NT2/D1 (cell line): ENCODE data around the gene ITPR2.
"Not testable (repeated sequence)": the region's sequence is repeated elsewhere in the genome, so short reads cannot be mapped to it uniquely, and the experiment has no call there.

Source experiments
- DNase-seq: peaks from one replicate; pipeline ENCODE4 v3.0.0-alpha.2; 2011; ENCODE audit warnings: low read depth, low spot score
- H3K27me3 ChIP-seq: 2 replicates; pipeline ENCODE4 v1.6.0; 2011; ENCODE audit warnings: mild to moderate bottlenecking; ENCODE audit not compliant: insufficient read length, insufficient read depth
- H3K36me3 ChIP-seq: 2 replicates; pipeline ENCODE4 v1.6.1; 2011; ENCODE audit warnings: mild to moderate bottlenecking, low read length, mixed read lengths; ENCODE audit not compliant: insufficient read depth, insufficient read length
- H3K4me1 ChIP-seq: 2 replicates; pipeline ENCODE4 v1.5.1; 2011; ENCODE audit not compliant: insufficient read depth, insufficient read length
- H3K4me3 ChIP-seq: 2 replicates; pipeline ENCODE4 v1.5.1; 2011; ENCODE audit warnings: low read depth; ENCODE audit not compliant: insufficient read length
- H3K9ac ChIP-seq: 2 replicates; pipeline ENCODE4 v1.6.0; 2011; ENCODE audit warnings: low read depth; ENCODE audit not compliant: insufficient read length
- H3K9me3 ChIP-seq: 2 replicates; pipeline ENCODE4 v1.5.1; 2011; ENCODE audit warnings: mild to moderate bottlenecking, low read length; ENCODE audit not compliant: insufficient read depth
- SUZ12 ChIP-seq: IDR thresholded peaks from 2 replicates; pipeline ENCODE4 v1.6.1; 2011; ENCODE audit not compliant: insufficient read length, insufficient read depth; ENCODE audit errors: extremely low read depth
- YY1 ChIP-seq: IDR thresholded peaks from 2 replicates; pipeline ENCODE4 v1.6.1; 2011; ENCODE audit not compliant: insufficient read length, insufficient read depth
- ZNF274 ChIP-seq: IDR thresholded peaks from 2 replicates; pipeline ENCODE4 v1.6.1; 2011; ENCODE audit warnings: mild to moderate bottlenecking, low read depth, low read length

ITPR2 gene

DNA sequence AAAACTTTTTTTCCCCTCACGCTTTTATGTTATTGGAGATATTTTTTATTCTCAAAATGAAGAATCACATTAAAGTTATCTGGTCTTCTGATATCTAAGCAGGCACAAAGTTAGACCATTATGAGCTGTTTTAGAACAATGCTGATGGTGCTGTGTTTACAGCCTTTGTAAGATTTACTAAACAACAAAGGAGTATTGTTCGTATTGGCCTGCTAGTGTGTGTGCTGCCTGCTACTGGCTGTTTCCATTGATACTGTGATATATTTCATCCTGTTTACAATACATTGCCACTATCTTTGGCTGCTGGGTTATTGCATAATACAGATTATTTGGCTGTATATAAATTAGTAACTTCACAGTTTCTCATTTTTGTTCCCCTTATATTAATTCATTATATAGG lies 220.8 kb downstream of the ITPR2 start:
- Histone ChIP-seq H3K4me1 (no peaks in the 10 kb centered on the region), H3K9me3 (no peaks in the 10 kb centered on the region), H3K4me3 (no peak overlapping the region), H3K9ac (no peak overlapping the region), H3K27me3 (no peaks in the 10 kb centered on the region), H3K36me3 (no peaks in the 10 kb centered on the region)
- DNase-seq = no peak
- TF ChIP-seq ZNF274 (no peak), YY1 (no peak), SUZ12 (no peak)

DNA sequence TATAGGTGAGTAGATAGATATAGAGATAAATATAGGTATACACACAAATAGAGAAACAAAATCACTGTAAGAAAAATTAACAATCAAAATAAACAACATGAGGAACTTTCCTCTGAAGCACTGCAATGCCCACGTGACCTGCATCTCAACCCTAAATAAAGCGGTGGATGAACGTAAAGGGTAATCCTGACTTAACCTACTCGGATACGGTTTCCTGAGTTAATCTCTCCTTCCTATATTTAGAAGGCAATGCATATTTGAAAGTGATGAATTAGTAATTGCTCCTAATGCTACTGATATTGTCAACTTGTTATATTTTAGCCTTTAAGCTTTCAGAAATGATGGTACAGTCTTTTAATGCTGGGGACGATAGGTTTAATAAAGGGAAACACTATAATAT lies 221.4 kb downstream of the ITPR2 start:
- Histone ChIP-seq H3K36me3 (no peaks in the 10 kb centered on the region), H3K9me3 (no peaks in the 10 kb centered on the region), H3K4me1 (no peaks in the 10 kb centered on the region), H3K27me3 (no peaks in the 10 kb centered on the region), H3K9ac (no peak overlapping the region), H3K4me3 (no peak overlapping the region)
- no peak for TF ChIP-seq YY1
- no peak for TF ChIP-seq ZNF274
- TF ChIP-seq SUZ12 = no peak
- DNase-seq = no peak

DNA sequence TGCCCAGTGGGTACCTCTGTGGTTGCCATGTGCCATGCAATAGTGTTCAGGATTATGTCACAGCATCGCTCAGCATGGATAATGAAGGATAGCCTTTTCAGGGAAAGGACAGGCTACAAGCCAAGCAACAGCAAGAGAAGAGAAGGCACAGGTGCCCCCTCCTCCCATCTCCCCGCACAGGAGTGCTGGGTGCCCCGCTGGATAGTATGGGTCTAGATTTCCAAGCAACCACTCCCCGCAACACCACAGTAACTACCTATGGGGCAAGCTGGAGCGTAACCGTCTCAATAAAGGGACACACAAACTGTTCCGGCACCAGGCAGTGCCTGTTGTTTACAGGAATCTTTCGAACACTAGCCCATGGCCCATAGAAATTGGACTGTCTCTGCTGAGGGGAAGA lies 222.2 kb downstream of the ITPR2 start:
- Histone ChIP-seq H3K4me1 (no peaks in the 10 kb centered on the region), H3K4me3 (no peak overlapping the region), H3K9me3 (no peaks in the 10 kb centered on the region), H3K9ac (no peak overlapping the region), H3K36me3 (no peaks in the 10 kb centered on the region), H3K27me3 (no peaks in the 10 kb centered on the region)
- DNase-seq = no peak
- TF ChIP-seq YY1 (no peak), SUZ12 (no peak), ZNF274 (no peak)

GRCh38 chr12:26609986-26610385 lies 223.0 kb downstream of the ITPR2 start:
- H3K4me1 ChIP-seq = no peaks in the 10 kb centered on the region
- no peaks in the 10 kb centered on the region for H3K36me3 ChIP-seq
- H3K9ac ChIP-seq = no peak overlapping the region
- no peaks in the 10 kb centered on the region for H3K9me3 ChIP-seq
- no peaks in the 10 kb centered on the region for H3K27me3 ChIP-seq
- H3K4me3 ChIP-seq = no peak overlapping the region
- DNase-seq = no peak
- TF ChIP-seq ZNF274 = no peak
- TF ChIP-seq YY1 = no peak
- no peak for TF ChIP-seq SUZ12

- H3K4me3 ChIP-seq = no peak overlapping the region
- no peaks in the 10 kb centered on the region for H3K36me3 ChIP-seq
- no peak for TF ChIP-seq YY1
- TF ChIP-seq ZNF274 = no peak
- TF ChIP-seq SUZ12 = no peak
- H3K9me3 ChIP-seq = no peaks in the 10 kb centered on the region
- no peaks in the 10 kb centered on the region for H3K4me1 ChIP-seq
- H3K9ac ChIP-seq = no peak overlapping the region
- DNase-seq = no peak
- no peaks in the 10 kb centered on the region for H3K27me3 ChIP-seq
Observed at GRCh38 chr12:26608706-26609105, 224.3 kb downstream of the ITPR2 start.

- no peaks in the 10 kb centered on the region for H3K27me3 ChIP-seq
- no peak overlapping the region for H3K9ac ChIP-seq
- H3K4me3 ChIP-seq = no peak overlapping the region
- H3K36me3 ChIP-seq = no peaks in the 10 kb centered on the region
- no peak for TF ChIP-seq ZNF274
- no peaks in the 10 kb centered on the region for H3K4me1 ChIP-seq
- no peak for DNase-seq
- H3K9me3 ChIP-seq = no peaks in the 10 kb centered on the region
Observed at GRCh38 chr12:26608273-26608672, 224.7 kb downstream of the ITPR2 start.

DNA sequence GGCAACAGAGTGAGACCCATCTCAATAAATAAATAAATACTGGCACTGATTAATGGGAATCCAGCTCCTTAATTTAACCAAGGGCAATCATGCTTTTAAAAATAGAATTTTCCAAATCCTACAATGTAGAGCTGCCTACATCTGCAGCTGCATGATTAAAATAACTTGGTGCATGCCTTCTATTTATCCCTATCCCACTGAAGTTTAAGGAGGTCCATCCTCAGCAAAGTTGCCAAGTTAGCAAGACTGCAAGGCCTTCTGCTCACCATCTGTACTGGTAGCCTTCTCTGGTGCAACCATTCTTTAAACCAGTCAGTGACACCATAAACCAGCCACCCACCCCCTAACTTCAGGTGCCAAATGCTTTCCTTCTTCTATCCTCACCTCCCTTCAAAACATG lies 226.1 kb downstream of the ITPR2 start:
- no peaks in the 10 kb centered on the region for H3K4me1 ChIP-seq
- no peaks in the 10 kb centered on the region for H3K27me3 ChIP-seq
- DNase-seq = no peak
- TF ChIP-seq YY1 = no peak
- no peaks in the 10 kb centered on the region for H3K9me3 ChIP-seq
- H3K4me3 ChIP-seq = no peak overlapping the region
- peaks cover 2% of the 10 kb centered on the region for H3K36me3 ChIP-seq
- H3K9ac ChIP-seq = no peak overlapping the region

GRCh38 chr12:26604813-26605212 lies 228.2 kb downstream of the ITPR2 start:
- H3K27me3 ChIP-seq, H3K4me1 ChIP-seq, H3K36me3 ChIP-seq, H3K4me3 ChIP-seq, DNase-seq, H3K9ac ChIP-seq, H3K9me3 ChIP-seq: not testable (repeated sequence)
